Glomerular endothelial cell (primary cell): Measurements from ENCODE around the gene PLA2G2C. TPM values are rescaled to one million over a fixed set of nuclear protein-coding genes. Genes with fewer than 3 reads are reported as not detected.
"Not testable (repeated sequence)": the region's sequence is repeated elsewhere in the genome, so short reads cannot be mapped to it uniquely, and the experiment has no call there.

Experiments used
- DNase-seq: peaks from one replicate; pipeline ENCODE4 v3.0.0-alpha.2; 2011; ENCODE audit warnings: low read depth, low spot score; ENCODE audit errors: extremely low read depth
- total RNA-seq: library from RNA; depleted of rRNA; stranded (reverse); fragments of >200 nt; gene quantifications from 2 replicates; pipeline ENCODE4 v1.2.3, GENCODE V29; 2015

PLA2G2C gene
- total RNA-seq, 1 donor from 2014 or later, result not detected

DNA sequence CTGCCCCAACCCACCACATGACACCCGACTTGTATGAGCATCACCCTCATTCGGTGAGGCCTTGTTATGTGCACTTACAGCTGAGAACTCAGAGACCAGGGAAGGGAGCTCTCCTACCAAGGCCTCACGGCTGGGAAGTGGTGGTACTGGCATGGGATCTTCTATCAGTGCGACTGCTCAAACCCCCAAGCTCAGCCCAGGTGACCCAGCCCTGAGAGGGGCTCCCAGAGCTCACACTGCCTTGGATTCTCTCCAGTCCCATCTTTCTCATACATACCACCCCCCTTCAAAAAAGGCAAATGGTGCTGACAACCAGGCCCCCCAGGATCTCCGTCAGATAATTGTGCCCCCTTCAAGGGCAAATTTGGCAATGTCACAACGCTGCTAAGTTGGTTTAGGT lies 48.0 kb downstream of the PLA2G2C start:
- DNase-seq, result no peak

DNA sequence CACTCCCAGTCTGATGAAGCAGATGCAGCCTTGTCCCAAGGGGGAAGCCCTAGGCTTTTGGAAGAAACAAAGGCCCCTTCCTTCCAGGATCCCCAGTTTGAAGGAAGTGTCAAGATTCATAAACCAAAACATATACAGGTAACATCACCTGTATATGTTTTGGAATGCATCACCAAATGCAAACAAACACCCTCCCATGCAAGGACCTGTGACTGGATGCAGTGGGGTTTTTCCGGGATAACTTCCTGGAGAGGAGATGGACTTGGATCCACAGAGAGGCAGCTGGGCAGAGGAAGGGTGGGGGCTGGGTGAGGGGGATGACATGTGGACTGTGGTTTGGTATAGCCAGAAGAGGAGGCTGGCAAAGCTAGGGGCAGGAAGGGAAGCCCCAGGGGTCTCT lies 48.7 kb downstream of the PLA2G2C start:
- DNase-seq, result no peak

DNA sequence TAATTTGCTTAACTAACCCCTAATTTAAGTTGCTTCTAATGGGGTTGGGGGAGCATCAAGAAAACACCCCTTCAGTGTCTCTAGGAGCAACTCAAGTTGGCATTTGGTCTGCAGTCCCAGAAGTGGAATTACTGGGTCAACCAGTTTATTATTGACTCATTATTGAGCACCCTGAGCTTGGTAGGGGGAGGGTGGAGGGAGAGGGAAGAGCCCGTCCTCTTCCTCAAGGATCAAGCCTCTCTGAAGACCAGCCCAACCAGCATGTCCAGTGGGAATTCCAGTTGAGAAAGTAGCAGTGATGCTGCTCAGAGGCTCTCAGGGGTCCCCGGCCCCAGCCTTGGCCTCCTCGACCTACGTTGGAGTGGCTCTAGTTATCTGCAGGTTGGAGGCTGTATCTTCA lies 49.3 kb downstream of the PLA2G2C start:
- no peak for DNase-seq

GRCh38 chr1:20136249-20136648 lies 50.1 kb downstream of the PLA2G2C start:
- DNase-seq, result no peak

DNA sequence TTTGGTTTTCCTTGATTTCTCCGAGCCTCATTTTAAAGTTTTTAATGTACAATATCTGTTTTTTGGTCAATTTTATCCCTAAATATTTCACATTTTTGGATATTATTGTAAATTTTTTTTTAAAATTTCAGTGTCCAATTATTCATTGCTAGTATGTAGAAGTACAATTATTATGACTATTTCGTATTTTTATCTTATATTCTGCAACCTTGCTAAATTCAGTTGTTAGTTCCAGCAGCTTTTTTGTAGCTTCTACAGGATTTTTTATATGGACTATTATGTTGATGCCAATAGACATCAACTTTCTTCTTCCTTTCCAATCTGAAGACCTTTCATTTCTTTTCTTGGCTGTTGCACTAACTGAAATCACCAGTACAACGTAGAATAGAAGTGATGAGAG lies 51.3 kb downstream of the PLA2G2C start:
- no peak for DNase-seq

DNA sequence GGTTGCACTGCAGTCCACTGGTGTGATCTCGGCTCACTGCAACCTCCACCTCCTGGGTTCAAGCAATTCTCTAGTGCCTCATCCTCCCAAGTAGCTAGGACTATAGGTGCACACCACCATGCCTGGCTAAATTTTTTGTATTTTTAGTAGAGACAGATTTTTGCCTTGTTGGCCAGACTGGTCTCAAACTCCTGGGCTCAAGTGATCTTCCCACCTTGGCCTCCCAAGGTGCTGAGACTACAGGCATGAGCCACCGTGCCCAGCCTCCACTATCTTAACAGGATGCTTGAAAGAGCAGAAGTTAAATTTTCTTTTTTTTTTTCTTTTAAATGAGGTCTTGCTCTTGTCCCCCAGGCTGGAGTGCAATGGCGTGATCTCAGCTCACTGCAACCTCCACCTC lies 55.8 kb downstream of the PLA2G2C start:
- not testable (repeated sequence) for DNase-seq

GRCh38 chr1:20126806-20127440 lies 59.4 kb downstream of the PLA2G2C start:
- no peak for DNase-seq

- DNase-seq, result no peak
Observed at GRCh38 chr1:20126041-20126805, 60.1 kb downstream of the PLA2G2C start.

DNA sequence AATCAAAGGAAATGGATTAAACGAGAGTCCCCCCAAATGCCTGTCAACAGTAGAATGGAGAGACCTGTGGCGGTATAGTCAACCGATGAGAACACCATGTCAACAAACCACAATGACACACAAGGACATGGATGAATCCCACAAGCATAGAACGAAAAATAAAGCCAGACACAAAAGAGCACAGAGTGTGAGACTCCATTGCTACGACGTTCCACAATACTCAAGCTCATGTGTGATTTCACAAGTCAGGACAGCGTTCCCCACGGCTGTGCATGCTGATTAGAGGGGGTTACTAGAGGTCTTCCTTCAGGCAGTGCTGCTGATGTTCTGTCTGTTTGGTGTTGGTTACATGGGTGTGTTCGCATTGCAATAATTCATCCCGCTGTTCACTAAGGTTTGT lies 61.2 kb downstream of the PLA2G2C start:
- DNase-seq, result no peak

- DNase-seq, result no peak
Observed at GRCh38 chr1:20124456-20125057, 61.8 kb downstream of the PLA2G2C start.

GRCh38 chr1:20123722-20124455 lies 62.4 kb downstream of the PLA2G2C start:
- no peak for DNase-seq

DNA sequence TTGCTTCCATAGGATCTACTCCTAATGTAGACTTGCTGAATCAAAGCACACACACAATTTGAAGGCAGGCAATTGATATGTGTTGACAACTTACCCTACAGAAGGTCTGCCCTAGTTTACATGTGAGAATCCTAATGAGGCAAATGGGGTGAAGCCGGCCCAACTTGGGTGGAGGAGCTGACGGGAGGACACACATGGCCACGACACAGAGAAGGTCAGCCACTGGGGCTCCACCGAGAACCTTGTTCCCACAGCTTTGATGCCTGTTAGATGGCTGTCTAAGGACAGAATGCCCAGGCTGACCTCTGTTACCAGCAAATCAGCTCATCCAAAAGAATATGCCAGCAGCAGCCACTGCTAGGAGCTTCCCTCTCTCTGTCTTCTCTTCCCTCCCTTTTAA lies 65.5 kb downstream of the PLA2G2C start:
- DNase-seq, result no peak

- DNase-seq, result no peak
Observed at GRCh38 chr1:20119347-20119746, 67.0 kb downstream of the PLA2G2C start, which contains the start of gene PLA2G2D. Gene PLA2G2D, minus strand, starts transcription at chr1:20119536. Its CDS starts 38 bp downstream, at chr1:20119498.

DNA sequence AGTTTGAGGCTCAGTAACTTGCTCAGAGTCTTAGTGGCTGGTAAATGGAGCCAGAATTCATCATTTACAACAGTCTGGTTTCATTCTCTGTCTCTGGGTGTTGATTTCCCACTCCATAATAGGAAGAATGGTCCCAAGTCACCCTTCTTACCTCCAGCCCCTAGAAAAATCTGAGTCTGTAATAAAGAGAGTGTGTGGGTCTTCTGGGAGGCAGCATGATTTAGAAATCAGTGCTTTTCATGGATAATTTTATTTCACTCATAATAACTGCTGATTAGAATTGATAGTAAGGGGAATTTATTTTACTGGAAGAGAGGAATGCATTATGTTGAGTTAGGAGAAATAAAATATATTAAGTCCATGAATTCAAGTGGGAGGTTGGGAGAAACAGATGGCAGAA lies 69.1 kb downstream of the PLA2G2C start:
- DNase-seq, result no peak

DNA sequence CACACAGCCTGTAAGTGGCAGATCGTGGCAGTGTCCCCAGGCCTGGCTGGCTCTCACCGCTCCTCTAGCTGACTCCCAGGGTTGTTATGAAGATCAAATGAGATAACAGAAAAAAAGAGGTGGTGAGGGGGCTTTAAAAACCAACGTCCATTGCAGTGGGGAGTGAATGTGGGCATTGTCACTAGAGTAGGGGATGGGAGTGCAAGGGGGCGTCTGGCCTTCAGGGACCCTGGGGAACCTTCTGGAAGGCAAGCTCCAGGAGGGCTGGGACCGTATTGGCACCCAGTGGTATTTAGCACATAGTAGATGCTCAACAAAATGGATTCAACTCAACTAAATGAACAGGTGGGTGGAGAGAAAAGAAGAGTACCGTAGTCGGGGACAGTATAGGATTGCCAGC lies 70.4 kb downstream of the PLA2G2C start:
- no peak for DNase-seq

DNA sequence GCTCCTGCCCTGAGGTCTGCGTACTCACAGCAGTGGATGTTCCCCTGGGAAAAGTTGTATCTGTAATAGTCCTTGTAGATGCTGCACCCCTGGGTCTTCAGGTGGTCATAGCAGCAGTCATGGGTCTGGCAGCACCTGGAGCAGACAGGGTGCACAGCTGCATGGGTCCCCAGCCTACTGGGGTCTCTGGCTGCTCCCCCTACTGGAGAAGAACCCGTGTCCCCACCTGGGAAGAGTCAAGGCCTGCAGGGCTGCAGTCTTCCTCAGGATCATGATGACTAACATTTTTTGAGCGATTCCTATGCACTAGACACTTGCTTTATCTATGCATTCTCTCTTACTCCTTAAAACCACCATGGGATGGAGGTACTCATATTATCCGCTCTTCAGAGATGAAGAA lies 70.8 kb downstream of the PLA2G2C start:
- no peak for DNase-seq

GRCh38 chr1:20114021-20114648 lies 72.2 kb downstream of the PLA2G2C start:
- no peak for DNase-seq
